Adrenal gland (tissue), 12 donors: ENCODE measurements around the gene IL20RA. TPM values are rescaled to one million over a fixed set of nuclear protein-coding genes. Genes with fewer than 3 reads are reported as not detected.

Experiments used
- DNase-seq, 7 donors: peaks; one replicate each; pipeline ENCODE4 v3.0.0-alpha.2; 2019 to 2020
- H3K27ac ChIP-seq, 5 donors: fragments of 200-600 bp; sonication (generic) in 4 of 5; 1 replicate in 3 of 5; 2 replicates in 2 of 5; pipeline versions ENCODE4 v1.5.1 to v1.8.0; 2016 to 2020; ENCODE audit warnings: mild to moderate bottlenecking in 1 of 5
- H3K27me3 ChIP-seq: fragments of 200-600 bp; 2 replicates; pipeline ENCODE4 v1.8.0; 2021
- H3K36me3 ChIP-seq, 2 donors: fragments of 200-600 bp; replicated peaks in 1 of 2; 1 replicate in 1 of 2; 2 replicates in 1 of 2; pipeline versions ENCODE4 v1.5.1 to v1.8.0; 2018 to 2022
- H3K4me1 ChIP-seq, 2 donors: fragments of 200-600 bp; replicated peaks in 1 of 2; 1 replicate in 1 of 2; 2 replicates in 1 of 2; pipeline versions ENCODE4 v1.5.1 to v1.8.0; 2018 to 2021
- H3K4me3 ChIP-seq, 4 donors: fragments of 200-600 bp; sonication (generic) in 3 of 4; one replicate each; pipeline ENCODE4 v1.5.1; 2016 to 2018
- H3K9me3 ChIP-seq, 3 donors: fragments of 200-600 bp; sonication (generic) in 1 of 3; replicated peaks in 1 of 3; 1 replicate in 2 of 3; 2 replicates in 1 of 3; pipeline versions ENCODE4 v1.5.1 to v1.8.0; 2016 to 2021
- POLR2A ChIP-seq, 2 donors: fragments of 450-650 bp; IDR thresholded peaks; one replicate each; pipeline ENCODE4 v1.6.1; 2017; ENCODE audit warnings: antibody characterized with exemption in 2 of 2, mild to moderate bottlenecking in 2 of 2, moderate library complexity in 1 of 2
- WGBS, 4 donors: extraction: QIAGEN DNeasy Blood & Tissue Kit in 2 of 4; methylation state at CpG; one replicate each; pipeline versions ENCODE4 v1.1.5 to v1.1.7; 2013 to 2017; 5-methylcytosine and 5-hydroxymethylcytosine counted together
- intact Hi-C, 2 donors: fragments of 100-400 bp; cut with DNase I; formaldehyde crosslinking; loops; one replicate each; pipeline versions ENCODE4 v1.14.1 to v1.15.0; 2022 to 2023
- polyA plus RNA-seq, 3 donors: library from polyadenylated mRNA; stranded (reverse); fragments of 200-250 nt in 2 of 3; fragments of 350-450 nt in 1 of 3; fragmentation: Illumina TruSeq in 1 of 3; extraction: RNeasy Lipid Tissue Mini Kit (QIAGEN cat#74804) in 1 of 3; gene quantifications; one replicate each; pipeline ENCODE4 v1.2.3, GENCODE V29; 2013 to 2014
- total RNA-seq, 9 donors: library from RNA; depleted of rRNA in 4 of 9; stranded (reverse); fragments of >200 nt in 4 of 9; fragments of 120-200 nt in 1 of 9; fragmentation: NEBNext Ultra II Directional in 1 of 9; extraction: Animal tissue kit (Norgen Biotek cat#: 25700) in 1 of 9; gene quantifications; one replicate each; pipeline versions ENCODE4 v1.1.0 to v1.2.4, GENCODE V29; 2013 to 2023
- TF ChIP-seq, protein P1 (sequence below), 6 experiments: fragments of 450-650 bp in 4 of 6; fragments of 200-600 bp in 2 of 6; sonication (generic) in 1 of 6; IDR thresholded peaks; 1 replicate in 5 of 6; 2 replicates in 1 of 6; pipeline versions ENCODE4 v1.5.1 to v1.8.0; 2016 to 2021; ENCODE audit warnings: antibody characterized with exemption in 6 of 6, mild to moderate bottlenecking in 2 of 6, moderate library complexity in 1 of 6
- donor health status: healthy with polysubstance abuse.
- donor health status: Bipolar disorder and iron deficiency.
- donor health status: DM: yes; HTN: yes; CAD: no.
- donor health status: DM: no; HTN: no; CAD: no.
- donor health status: DM: no; HTN: no; CAD: no.
- donor health status: DM: yes; HTN: yes; CAD: no.

The IL20RA gene
- total and polyA plus RNA-seq, 12 donors = 6.6 to 23.5 (median 12.7) TPM

DNA sequence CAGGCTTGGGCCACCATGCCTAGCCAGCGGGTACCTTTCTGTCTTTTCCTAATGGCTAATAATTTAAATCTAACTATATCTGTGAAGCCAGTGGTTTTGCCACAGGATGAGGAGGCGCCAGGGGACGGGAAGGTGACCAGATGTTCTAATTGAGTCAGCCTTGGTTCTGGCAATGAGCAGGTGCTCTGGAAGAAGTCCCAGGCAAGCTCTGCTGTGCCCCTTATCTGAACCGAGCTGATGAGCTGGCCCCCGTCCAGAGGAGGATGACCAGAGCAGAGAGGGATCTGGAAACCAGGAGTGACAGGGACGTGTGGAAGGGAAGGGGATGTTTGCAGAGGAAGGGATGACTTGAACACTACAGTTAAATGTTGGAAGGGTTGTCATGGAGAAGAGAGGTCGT, 75.9 kb downstream of the IL20RA start:
- Histone ChIP-seq H3K4me1 (no peaks in the 10 kb centered on the region), H3K9me3 (no peaks in the 10 kb centered on the region), H3K27ac (peak overlapping the region in 1 of 5 donors; percentile 52), H3K27me3 (no peaks in the 10 kb centered on the region), H3K4me3 (no peak overlapping the region), H3K36me3 (no peaks in the 10 kb centered on the region)
- WGBS, 4 donors = 46 to 57% (median 54%) methylated on average over 7 of the region's 7 CpGs
- TF ChIP-seq, protein P1, sequence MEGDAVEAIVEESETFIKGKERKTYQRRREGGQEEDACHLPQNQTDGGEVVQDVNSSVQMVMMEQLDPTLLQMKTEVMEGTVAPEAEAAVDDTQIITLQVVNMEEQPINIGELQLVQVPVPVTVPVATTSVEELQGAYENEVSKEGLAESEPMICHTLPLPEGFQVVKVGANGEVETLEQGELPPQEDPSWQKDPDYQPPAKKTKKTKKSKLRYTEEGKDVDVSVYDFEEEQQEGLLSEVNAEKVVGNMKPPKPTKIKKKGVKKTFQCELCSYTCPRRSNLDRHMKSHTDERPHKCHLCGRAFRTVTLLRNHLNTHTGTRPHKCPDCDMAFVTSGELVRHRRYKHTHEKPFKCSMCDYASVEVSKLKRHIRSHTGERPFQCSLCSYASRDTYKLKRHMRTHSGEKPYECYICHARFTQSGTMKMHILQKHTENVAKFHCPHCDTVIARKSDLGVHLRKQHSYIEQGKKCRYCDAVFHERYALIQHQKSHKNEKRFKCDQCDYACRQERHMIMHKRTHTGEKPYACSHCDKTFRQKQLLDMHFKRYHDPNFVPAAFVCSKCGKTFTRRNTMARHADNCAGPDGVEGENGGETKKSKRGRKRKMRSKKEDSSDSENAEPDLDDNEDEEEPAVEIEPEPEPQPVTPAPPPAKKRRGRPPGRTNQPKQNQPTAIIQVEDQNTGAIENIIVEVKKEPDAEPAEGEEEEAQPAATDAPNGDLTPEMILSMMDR (IDR thresholded peaks at IDR 0.05) = no peak
- intact Hi-C loops = loop anchor here in 1 of 2 donors (5.0 kb wide), 1 partner anchor 668 kb away; no protein-coding TSS in a partner anchor
- peak in 5 of 7 donors; percentile 23 to 89 (median 42) for DNase-seq

DNA sequence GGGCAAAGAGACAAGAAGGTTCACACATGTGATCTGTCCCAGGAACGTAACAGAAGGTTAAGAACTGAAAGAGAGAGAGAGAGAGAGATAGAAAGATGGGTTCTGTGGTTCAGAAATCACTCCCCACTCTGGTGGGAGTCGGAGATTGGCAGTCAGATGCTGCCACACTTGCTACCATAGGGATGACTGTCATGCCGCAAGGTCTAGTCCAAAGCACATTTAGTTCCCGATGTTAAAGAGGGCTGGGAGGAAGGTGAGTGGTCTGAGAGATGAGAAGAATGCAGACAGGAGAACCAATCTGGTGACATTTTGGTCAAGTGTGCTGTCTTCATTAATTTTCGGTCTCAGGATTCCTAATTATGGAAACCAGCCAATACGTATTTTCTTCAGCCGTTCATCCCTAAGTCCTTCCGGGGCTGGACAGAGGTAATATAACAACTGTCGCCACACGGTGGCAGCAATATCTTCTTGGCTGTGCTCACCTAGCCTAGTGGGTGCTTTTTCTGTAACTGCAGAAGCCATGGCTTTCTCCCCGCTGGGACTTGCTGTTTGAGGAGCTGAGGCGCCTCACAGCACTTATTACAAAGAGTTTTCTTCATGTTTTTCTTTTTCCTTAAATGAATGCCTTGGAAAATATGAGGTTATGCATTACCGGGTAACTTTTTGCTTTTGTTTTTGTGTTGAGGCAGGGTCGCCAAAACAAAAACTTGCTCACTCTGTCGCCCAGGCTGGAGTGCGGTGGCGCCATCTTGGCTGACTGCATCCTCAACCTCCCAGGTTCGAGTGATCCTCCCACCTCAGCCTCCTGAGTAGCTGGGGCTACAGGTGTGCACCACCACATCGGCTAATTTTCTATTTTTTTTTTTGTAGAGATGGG, 76.7 kb downstream of the IL20RA start:
- WGBS, 4 donors = 52 to 55% (median 54%) methylated on average over 19 of the region's 19 CpGs
- intact Hi-C loops = loop anchor here in 1 of 2 donors (5.0 kb wide), 1 partner anchor 669 kb away; no protein-coding TSS in a partner anchor
- Histone ChIP-seq H3K4me3 (no peak overlapping the region), H3K27ac (peak overlapping the region in 1 of 5 donors; percentile 52), H3K27me3 (no peaks in the 10 kb centered on the region), H3K36me3 (no peaks in the 10 kb centered on the region), H3K9me3 (no peaks in the 10 kb centered on the region), H3K4me1 (no peaks in the 10 kb centered on the region)
- TF ChIP-seq, protein P1 (IDR thresholded peaks at IDR 0.05) = peak; percentile 61 to 73 (median 68)
- TF ChIP-seq POLR2A (IDR thresholded peaks at IDR 0.05) = no peak
- peak; percentile 67 to 91 (median 78) for DNase-seq

DNA sequence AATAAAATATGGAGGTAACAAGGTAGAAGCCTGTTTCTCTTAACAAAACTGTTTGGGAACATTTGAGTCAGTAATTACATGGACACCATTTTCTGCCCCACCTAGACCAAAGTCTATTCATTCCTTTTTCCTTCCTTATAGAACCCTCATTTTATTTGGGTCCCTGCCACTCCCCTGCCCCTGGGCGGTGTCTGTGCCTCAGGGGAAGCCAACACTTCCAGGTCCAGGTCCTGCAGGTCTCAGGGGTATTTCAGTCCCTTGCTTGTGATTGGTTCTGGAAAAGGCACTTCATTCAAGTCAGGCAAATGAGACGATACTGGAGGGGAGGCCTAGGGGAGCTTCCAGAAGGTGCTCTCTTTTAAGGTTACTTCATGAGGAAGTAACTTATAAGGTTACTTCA, 80.4 kb downstream of the IL20RA start:
- no peak for DNase-seq
- Histone ChIP-seq H3K27ac (no peak overlapping the region), H3K4me1 (no peaks in the 10 kb centered on the region), H3K27me3 (no peaks in the 10 kb centered on the region), H3K4me3 (no peak overlapping the region), H3K36me3 (no peaks in the 10 kb centered on the region), H3K9me3 (no peaks in the 10 kb centered on the region)
- intact Hi-C loops = no loop called here
- TF ChIP-seq POLR2A (IDR thresholded peaks at IDR 0.05) = no peak
- TF ChIP-seq, protein P1 (IDR thresholded peaks at IDR 0.05) = no peak
- 72 to 96% (median 85%) methylated on average over 2 of the region's 2 CpGs for WGBS, 4 donors

DNA sequence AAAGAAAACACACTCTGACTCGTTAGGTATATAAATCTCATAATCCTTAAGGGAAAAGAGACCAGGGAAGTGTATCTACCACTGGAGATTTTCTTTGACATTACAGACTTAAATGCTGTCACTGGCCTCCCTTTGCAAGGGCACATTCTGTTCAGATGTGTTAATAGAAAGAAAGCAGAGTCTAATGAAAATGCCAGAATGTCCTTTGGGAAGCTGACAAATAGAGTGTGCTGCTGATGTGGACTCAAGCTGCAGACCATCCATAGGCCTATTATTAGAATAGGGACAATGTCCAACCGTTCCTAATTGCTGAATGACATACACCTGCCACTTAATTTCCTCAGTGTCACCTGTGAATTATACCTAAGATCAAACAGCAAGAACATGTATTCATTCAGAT, 81.5 kb downstream of the IL20RA start:
- Histone ChIP-seq H3K9me3 (no peaks in the 10 kb centered on the region), H3K36me3 (no peaks in the 10 kb centered on the region), H3K27me3 (no peaks in the 10 kb centered on the region), H3K4me3 (no peak overlapping the region), H3K27ac (no peak overlapping the region), H3K4me1 (no peaks in the 10 kb centered on the region)
- TF ChIP-seq, protein P1 (IDR thresholded peaks at IDR 0.05) = no peak
- TF ChIP-seq POLR2A (IDR thresholded peaks at IDR 0.05) = no peak
- intact Hi-C loops = no loop called here
- 61 to 71% (median 69%) methylated on average over 2 of the region's 2 CpGs for WGBS, 4 donors
- DNase-seq = no peak
